A673 (cell line): Measurements from ENCODE around the gene TRPM3. TPM values are rescaled to one million over a fixed set of nuclear protein-coding genes. Genes with fewer than 3 reads are reported as not detected.
A peak's percentile ranks its signal among the peaks of the same experiment; 100 is the strongest.

Experiments
- BruUV-seq: library from RNA; stranded (reverse); fragments of 400-500 nt; replicated peaks from 2 replicates; lab custom pipeline; 2021; lab: Mats Ljungman, UMichigan
- CTCF ChIA-PET: fragments of 300-600 bp; sonication (Branson Sonifier 250); formaldehyde crosslinking; loops from one replicate; lab custom pipeline; 2022; ENCODE audit warnings: antibody characterized with exemption; lab: Charles Lee
- POLR2A ChIA-PET: fragments of 300-600 bp; sonication (Branson Sonifier 250); formaldehyde crosslinking; loops from one replicate; lab custom pipeline; 2022; ENCODE audit warnings: antibody characterized with exemption; ENCODE audit not compliant: low non-redundant PET; lab: Charles Lee
- DNase-seq: peaks from one replicate; pipeline ENCODE4 v3.0.0-alpha.2; 2015; ENCODE audit warnings: low spot score
- H3K27ac ChIP-seq: fragments of 200-600 bp; sonication (generic); 2 replicates; pipeline ENCODE4 v1.5.1; 2016; ENCODE audit warnings: mixed run types, low read depth, mild to moderate bottlenecking, mixed read lengths, antibody characterized with exemption, low read length; ENCODE audit not compliant: poor library complexity, severe bottlenecking
- H3K27me3 ChIP-seq: fragments of 200-600 bp; sonication (generic); replicated peaks from 2 replicates; pipeline ENCODE4 v1.6.1; 2017; ENCODE audit warnings: mixed run types, low read depth, mild to moderate bottlenecking, mixed read lengths, antibody characterized with exemption, low read length; ENCODE audit not compliant: insufficient read depth, poor library complexity
- H3K36me3 ChIP-seq: fragments of 200-600 bp; sonication (generic); 2 replicates; pipeline ENCODE4 v1.6.1; 2016; ENCODE audit warnings: mixed run types, mild to moderate bottlenecking, mixed read lengths, antibody characterized with exemption, low read length; ENCODE audit not compliant: insufficient read depth, poor library complexity, severe bottlenecking
- H3K4me1 ChIP-seq: fragments of 200-600 bp; sonication (generic); 2 replicates; pipeline ENCODE4 v1.6.1; 2017; ENCODE audit warnings: mixed run types, mild to moderate bottlenecking, mixed read lengths, antibody characterized with exemption, low read length; ENCODE audit not compliant: insufficient read depth, poor library complexity, severe bottlenecking
- H3K4me3 ChIP-seq: fragments of 200-600 bp; sonication (generic); 2 replicates; pipeline ENCODE4 v1.5.1; 2016; ENCODE audit warnings: low read depth, mixed run types, mild to moderate bottlenecking, mixed read lengths, low read length; ENCODE audit not compliant: poor library complexity, severe bottlenecking
- H3K9me3 ChIP-seq: fragments of 200-600 bp; sonication (generic); 2 replicates; pipeline ENCODE4 v1.6.1; 2016; ENCODE audit warnings: mixed run types, low read depth, mild to moderate bottlenecking, mixed read lengths, antibody characterized with exemption, low read length; ENCODE audit not compliant: poor library complexity, severe bottlenecking
- CTCF ChIP-seq: fragments of 300-800, 200-600 bp; sonication (generic); conservative IDR thresholded peaks from 2 replicates; pipeline ENCODE4 v1.5.1; 2017; ENCODE audit warnings: low read depth, mild to moderate bottlenecking, antibody characterized with exemption, low read length, moderate library complexity, mixed read lengths
- EZH2 ChIP-seq: fragments of 200-600 bp; sonication (generic); IDR thresholded peaks from 2 replicates; pipeline ENCODE4 v1.6.1; 2017; ENCODE audit warnings: borderline replicate concordance, low read depth, mild to moderate bottlenecking, mixed read lengths, antibody characterized with exemption, low read length; ENCODE audit not compliant: poor library complexity, severe bottlenecking
- intact Hi-C: fragments of 100-400 bp; cut with micrococcal nuclease; formaldehyde crosslinking; loops from one replicate; pipeline ENCODE4 v1.10.0; 2022; ENCODE audit not compliant: unreplicated experiment
- total RNA-seq: library from RNA; stranded (reverse); gene quantifications from 2 replicates; pipeline ENCODE4 v1.2.3, GENCODE V29; 2021

The TRPM3 gene
- total RNA-seq, 1 experiment from 2014 or later, result not detected

- intact Hi-C loops, result no loop called here
- no TSS peak for BruUV-seq
- peaks cover 15% of the 10 kb centered on the region for H3K27me3 ChIP-seq
- no peaks in the 10 kb centered on the region for H3K4me1 ChIP-seq
- H3K9me3 ChIP-seq, result no peaks in the 10 kb centered on the region
- no peak for DNase-seq
- no peaks in the 10 kb centered on the region for H3K36me3 ChIP-seq
- no peak overlapping the region for H3K27ac ChIP-seq
- ChIA-PET CTCF (no interaction called here), POLR2A (no interaction called here)
- TF ChIP-seq EZH2 (no peak), CTCF (no peak)
- no peak overlapping the region for H3K4me3 ChIP-seq
These were observed 540.7 kb downstream of the TRPM3 start for GRCh38 chr9:70580606-70581195.

- TF ChIP-seq CTCF (no peak), EZH2 (no peak)
- POLR2A ChIA-PET, result no interaction called here
- intact Hi-C loops, result no loop called here
- H3K27ac ChIP-seq, result no peak overlapping the region
- no peaks in the 10 kb centered on the region for H3K9me3 ChIP-seq
- CTCF ChIA-PET, result no interaction called here
- H3K4me3 ChIP-seq, result no peak overlapping the region
- no peak for DNase-seq
- H3K4me1 ChIP-seq, result no peaks in the 10 kb centered on the region
- no peaks in the 10 kb centered on the region for H3K36me3 ChIP-seq
- no TSS peak for BruUV-seq
- peaks cover 15% of the 10 kb centered on the region for H3K27me3 ChIP-seq
These were observed 541.7 kb downstream of the TRPM3 start for GRCh38 chr9:70579686-70580085.

- no peak for TF ChIP-seq EZH2
- TF ChIP-seq CTCF, result peak; percentile 37
- Histone ChIP-seq H3K27ac (no peak overlapping the region), H3K36me3 (no peaks in the 10 kb centered on the region), H3K4me1 (no peaks in the 10 kb centered on the region), H3K9me3 (no peaks in the 10 kb centered on the region), H3K27me3 (peaks cover 11% of the 10 kb centered on the region), H3K4me3 (no peak overlapping the region)
- ChIA-PET POLR2A (no interaction called here), CTCF (no interaction called here)
- intact Hi-C loops, result no loop called here
- no TSS peak for BruUV-seq
- no peak for DNase-seq
These were observed 542.7 kb downstream of the TRPM3 start for GRCh38 chr9:70578720-70579119.
